Inflammatory macrophage treated with lipopolysaccharide for 1 hour (primary cell): ENCODE results near the gene WWTR1.

Source experiments
- DNase-seq, 2 donors: peaks; one replicate each; pipeline ENCODE4 v3.0.0-alpha.2; 2020 to 2022

Gene WWTR1

DNA sequence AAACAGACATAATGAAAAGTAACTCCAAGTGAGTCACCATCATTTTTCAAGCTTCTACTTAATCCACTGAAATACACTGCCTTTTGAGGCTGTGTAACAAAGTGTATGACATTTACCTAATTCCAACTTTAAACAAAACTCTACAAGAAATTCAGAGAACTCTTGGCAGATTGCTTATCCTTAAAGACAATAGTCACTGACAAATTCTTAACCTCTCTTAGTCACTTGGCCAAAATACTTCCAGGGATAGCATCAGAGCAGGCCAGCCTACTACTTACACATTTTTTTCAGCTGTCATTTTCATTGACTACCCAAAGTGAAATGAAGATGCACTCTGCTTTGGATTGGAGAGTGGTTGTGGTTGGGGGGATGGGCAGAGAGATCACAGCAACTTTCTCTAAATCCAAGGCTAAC lies 3.6 kb downstream of the WWTR1 start:
- DNase-seq: no peak

GRCh38 chr3:149653564-149653963 lies 4.3 kb downstream of the WWTR1 start:
- DNase-seq: no peak

DNA sequence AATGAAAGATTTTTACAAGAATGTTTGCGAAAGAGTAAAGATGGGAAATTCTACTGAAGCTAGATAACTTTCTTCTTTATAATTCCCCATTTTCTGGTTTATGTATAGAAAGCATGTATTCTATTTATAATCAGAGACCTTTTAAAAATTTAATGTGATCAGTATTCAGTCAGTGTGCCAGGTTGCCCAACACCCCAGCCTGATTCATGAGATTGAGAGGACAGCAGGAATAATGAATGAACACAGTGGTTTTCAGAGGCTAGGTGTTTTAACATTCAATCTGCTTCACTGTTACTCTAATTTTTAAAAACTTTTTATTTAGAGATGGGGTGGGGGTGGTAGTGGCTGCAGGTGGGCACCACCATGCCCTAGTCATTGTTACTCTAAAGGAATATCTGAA lies 4.7 kb downstream of the WWTR1 start:
- DNase-seq: no peak

GRCh38 chr3:149650828-149651227 lies 7.0 kb downstream of the WWTR1 start:
- DNase-seq: no peak

DNA sequence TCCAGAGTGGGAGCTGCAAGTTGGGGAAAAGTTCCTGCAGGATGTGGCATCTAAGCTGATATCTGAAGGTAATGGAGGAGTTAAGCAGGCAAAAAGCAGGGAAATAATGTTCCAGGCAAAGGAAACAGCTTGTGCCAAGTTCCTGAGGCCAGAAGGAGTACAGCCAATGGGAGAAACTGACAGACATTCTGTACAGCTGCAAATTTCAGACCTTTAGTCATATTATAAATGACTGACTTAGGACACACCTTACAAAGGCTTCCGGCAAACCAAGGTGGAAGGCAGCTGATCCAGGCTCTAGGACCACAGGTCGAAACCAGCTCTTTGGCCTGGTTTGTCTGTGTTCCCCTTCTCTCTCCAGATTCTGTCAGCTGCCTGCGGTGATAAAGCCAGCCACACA lies 9.3 kb downstream of the WWTR1 start:
- no peak for DNase-seq

GRCh38 chr3:149647812-149648211 lies 10.0 kb downstream of the WWTR1 start:
- no peak for DNase-seq

DNA sequence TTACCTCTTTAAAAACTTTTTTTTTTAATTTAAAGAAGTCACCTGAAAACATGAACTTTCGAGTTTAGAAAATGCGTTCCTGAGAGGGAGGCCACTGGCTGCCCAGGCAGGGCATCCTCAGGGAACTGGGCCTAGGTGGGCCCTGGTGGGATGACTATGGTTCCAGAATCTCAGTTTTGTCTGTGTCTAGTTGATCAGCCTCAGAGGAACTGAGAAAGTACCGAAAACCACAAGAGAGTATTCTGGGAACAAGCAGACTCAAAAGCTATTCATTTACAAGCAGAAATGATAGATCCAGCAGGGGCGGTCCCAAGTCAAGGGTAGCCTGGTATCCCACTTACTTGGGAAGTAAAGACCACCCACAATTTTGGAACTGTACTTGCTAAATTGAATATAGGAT lies 10.5 kb downstream of the WWTR1 start:
- DNase-seq: no peak

DNA sequence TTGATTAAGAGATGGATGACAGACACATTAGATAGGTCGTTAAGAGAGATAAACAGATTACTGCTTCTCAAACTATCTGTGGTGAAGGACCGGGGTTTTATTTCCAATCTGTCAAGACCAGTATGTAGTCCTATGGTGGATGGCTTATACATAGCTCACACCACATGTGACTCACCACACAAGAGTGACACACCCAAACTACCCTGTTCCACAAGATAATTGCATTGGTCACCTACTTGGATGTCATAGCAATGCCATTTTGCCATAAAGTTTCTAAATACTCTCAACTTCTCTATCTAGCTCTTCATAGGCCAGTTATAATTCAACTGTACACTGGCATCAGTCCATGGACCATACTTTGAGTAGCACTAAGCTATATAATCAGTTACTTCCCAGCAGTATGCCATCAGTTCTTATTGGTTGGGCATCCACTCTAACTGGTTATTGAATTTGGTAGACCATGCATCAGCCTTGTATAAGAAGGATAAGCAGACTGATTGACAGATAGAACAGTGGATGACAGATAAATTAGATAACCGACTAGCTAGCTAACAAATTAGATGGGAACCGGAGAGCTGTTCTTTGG lies 11.6 kb downstream of the WWTR1 start:
- no peak for DNase-seq

GRCh38 chr3:149643963-149644362 lies 13.9 kb downstream of the WWTR1 start:
- DNase-seq: no peak

- DNase-seq: no peak
Measured at GRCh38 chr3:149643482-149643798, 14.4 kb downstream of the WWTR1 start.

- no peak for DNase-seq
Measured at GRCh38 chr3:149640976-149641728, 16.7 kb downstream of the WWTR1 start.

- DNase-seq: no peak
Measured at GRCh38 chr3:149639093-149639486, 18.7 kb downstream of the WWTR1 start.

DNA sequence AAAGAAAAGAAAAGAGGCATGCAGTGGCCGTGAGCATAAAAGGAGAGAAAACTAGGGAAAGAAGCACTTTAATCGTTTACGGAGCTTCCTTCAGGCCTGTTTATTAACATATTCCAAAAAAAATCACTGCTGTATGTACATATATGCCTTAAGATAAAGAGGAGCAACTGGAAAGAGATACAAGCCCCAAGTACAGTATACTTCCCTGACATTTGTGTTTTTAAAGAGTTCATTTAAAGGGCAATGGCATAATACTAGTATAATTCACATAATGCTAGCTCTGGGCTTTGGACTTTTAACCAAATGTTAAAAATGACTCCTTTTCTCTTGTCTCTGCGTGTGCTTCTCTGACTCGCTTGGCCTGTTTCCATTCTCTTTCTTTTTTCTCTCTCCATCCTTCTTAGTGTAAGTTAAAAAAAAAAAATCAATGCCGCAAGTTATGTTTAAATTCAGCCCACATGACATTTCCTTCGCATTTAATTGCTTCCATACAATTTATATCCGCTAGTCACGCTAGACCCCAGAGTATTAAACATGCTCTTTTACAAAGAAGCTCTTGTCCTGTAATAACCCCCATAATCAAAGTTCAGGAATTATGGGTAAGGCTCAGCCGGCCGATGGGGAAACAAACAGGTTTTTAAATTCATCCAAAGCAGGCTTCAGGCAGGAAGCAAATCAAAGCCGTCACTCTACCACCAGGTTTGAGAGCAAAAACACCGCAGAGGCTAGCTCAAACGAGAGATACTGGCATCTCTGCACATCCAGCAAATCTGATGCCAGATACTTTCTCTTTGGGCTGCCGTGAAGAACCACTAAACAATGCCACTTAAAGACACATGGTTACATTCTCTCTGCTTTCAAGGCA lies 19.4 kb downstream of the WWTR1 start:
- DNase-seq: no peak

GRCh38 chr3:149635396-149635795 lies 22.4 kb downstream of the WWTR1 start:
- no peak for DNase-seq

GRCh38 chr3:149634573-149634972 lies 23.3 kb downstream of the WWTR1 start:
- no peak for DNase-seq

DNA sequence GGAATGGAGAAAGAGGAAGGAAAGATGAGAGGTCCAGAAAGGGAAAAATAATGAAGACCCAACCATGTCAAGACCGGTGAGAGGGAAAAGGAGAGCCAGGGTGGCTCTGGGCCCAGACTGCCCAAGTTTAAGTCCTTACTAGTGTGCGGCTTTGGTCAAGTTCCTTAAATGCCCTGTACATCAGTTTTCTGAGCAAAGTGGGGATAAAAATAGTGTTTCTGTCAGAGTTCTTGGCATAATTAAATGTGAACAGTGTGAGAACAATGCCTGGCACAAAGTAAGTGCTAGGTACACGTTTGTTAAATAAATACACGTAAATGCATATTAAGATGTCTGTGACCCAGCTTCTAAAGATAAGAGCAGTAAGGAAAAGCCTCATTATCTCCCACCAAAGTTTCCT lies 23.8 kb downstream of the WWTR1 start:
- DNase-seq: no peak

- DNase-seq: no peak
Measured at GRCh38 chr3:149632225-149632624, 25.6 kb downstream of the WWTR1 start.

DNA sequence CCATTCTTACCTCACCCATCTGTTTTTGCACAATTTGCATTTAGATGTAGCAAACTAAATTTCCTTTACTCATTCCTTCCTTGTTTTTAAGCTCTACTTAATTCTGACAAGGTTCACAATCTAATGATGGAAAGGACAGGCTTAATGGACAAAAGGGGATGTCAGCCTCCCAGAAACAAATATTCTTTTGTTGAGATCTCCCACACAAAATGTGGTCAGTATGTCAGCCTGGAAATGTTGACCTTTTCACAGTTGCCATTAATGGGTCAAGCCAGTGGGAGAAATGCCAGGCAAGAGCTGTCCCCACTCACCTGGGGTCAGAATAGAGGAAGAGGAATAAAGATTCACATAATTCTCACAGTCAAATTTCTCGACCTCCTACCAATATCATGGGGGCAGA lies 27.0 kb downstream of the WWTR1 start:
- no peak for DNase-seq

- DNase-seq: no peak
Measured at GRCh38 chr3:149628957-149629670, 28.7 kb downstream of the WWTR1 start.

DNA sequence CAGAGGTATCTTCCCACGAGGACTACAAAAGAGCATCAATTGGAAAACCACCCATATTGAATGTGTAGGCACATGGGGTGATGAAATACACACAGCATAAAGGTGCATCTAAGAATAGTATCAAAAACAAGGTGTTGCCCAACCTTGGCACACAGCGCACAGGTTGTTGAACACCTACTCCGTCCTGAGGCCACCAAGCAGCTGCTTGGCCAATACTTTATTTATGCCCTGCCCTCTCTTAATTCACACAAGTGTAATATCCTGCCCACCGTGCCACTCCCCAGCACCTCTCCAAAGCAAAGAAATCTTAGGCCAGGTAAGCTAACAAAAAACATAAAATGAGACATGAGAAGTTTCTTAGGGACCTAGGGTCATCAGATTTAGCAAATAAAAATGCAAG lies 31.2 kb downstream of the WWTR1 start:
- no peak for DNase-seq

DNA sequence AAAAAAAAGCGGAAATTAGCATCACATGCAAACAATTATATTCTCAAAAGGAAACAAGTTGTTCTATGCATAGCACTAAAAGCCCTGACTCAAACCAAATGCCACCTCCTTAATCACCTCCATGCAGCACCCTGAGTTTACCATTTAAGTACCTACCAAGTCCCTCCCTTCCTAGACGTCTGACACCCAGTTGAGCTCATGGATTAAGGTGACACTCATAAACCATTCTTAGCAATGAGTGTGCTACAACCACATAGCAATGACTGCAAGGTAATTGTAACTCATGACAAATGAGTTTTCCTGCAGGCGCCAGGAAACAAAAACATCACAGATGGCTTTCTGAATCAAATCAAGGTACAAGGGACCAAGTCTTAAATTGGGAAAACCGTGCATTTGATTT lies 32.0 kb downstream of the WWTR1 start:
- DNase-seq: no peak

- DNase-seq: peak; percentile 30 to 48
Measured at GRCh38 chr3:149623824-149624223, 34.0 kb downstream of the WWTR1 start.

DNA sequence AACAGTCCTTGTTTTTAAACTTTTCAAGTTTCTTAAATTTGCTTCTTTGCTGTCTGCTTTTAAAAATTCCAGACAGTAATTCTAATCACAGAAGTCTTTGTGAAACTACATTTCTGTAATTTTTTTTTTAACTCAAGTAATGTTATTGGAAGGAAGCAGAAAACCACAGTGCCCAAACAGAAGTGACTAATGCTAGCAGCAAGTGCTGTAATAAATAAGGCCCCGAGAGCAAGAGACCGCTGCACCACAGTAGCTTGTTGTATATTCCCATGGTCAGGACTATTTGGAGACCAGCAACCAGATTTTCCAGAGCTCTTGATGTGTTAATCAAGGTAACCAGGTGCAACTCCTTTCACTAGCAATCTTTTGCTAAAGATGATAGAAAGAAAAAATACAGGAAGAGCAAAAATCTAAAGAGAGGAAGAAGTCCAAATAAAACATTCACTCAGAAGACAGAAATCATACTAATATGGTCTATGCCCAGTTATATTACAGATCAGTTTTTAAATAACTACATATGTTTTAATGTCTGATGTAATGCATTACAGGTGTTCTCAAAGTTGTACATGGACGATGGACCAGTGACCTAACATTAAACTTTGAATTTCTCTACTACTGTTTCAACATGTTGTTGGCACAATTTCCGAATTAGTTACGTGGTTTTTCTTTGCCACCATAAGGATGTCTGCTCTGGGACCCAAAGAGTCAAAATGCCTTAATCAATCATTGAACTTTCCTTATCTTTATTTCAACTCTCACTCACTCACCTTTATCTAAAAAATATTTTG lies 36.4 kb downstream of the WWTR1 start:
- peak; percentile 29 to 58 for DNase-seq
